H1 (cell line): ENCODE results near the gene POU4F1. TPM values are rescaled to one million over a fixed set of nuclear protein-coding genes. Genes with fewer than 3 reads are reported as not detected.

ENCODE experiments used
- CTCF ChIA-PET: fragments of 300-600 bp; sonication (Branson Sonifier 250); formaldehyde crosslinking; loops from one replicate; lab custom pipeline; 2021; ENCODE audit not compliant: partially characterized antibody; lab: Charles Lee
- POLR2A ChIA-PET: fragments of 300-600 bp; sonication (Branson Sonifier 250); formaldehyde crosslinking; loops from one replicate; lab custom pipeline; 2021; ENCODE audit warnings: inconsistent platforms; ENCODE audit not compliant: partially characterized antibody; lab: Charles Lee
- DNase-seq, 2 experiments: peaks; one replicate each; pipeline versions ENCODE4 v3.0.0 to v3.0.0-alpha.2; 2010 to 2022; ENCODE audit warnings: low spot score in 2 of 2, low read depth in 1 of 2, mixed read lengths in 1 of 2
- FAIRE-seq: peaks from 2 replicates; lab custom pipeline; 2011; peaks lifted over from hg19 to GRCh38; lab: Jason Lieb, UNC
- H2AFZ ChIP-seq: 2 replicates; pipeline ENCODE4 v1.8.1; 2012; ENCODE audit warnings: low read length, inconsistent platforms
- H2AK5ac ChIP-seq: 2 replicates; pipeline ENCODE4 v1.6.1; 2013; ENCODE audit warnings: low read depth, low read length
- H2BK120ac ChIP-seq: replicated peaks from 2 replicates; pipeline ENCODE3; 2013; ENCODE audit warnings: low read depth, low read length, inconsistent platforms
- H2BK12ac ChIP-seq: 2 replicates; pipeline ENCODE4 v1.6.1; 2013; ENCODE audit warnings: low read depth, low read length
- H2BK15ac ChIP-seq: 2 replicates; pipeline ENCODE4 v1.6.1; 2013; ENCODE audit warnings: low read length
- H2BK20ac ChIP-seq: 2 replicates; pipeline ENCODE4 v1.6.1; 2013; ENCODE audit warnings: low read length
- H2BK5ac ChIP-seq: 2 replicates; pipeline ENCODE4 v1.6.1; 2013; ENCODE audit warnings: low read depth, low read length
- H3K14ac ChIP-seq: 2 replicates; pipeline ENCODE4 v1.6.1; 2013; ENCODE audit warnings: inconsistent platforms; ENCODE audit not compliant: insufficient read length
- H3K18ac ChIP-seq: 2 replicates; pipeline ENCODE4 v1.6.1; 2013; ENCODE audit warnings: low read length; ENCODE audit errors: extremely low read depth
- H3K23ac ChIP-seq: 2 replicates; pipeline ENCODE4 v1.6.1; 2013; ENCODE audit warnings: inconsistent platforms; ENCODE audit not compliant: insufficient read length
- H3K23me2 ChIP-seq: 2 replicates; pipeline ENCODE4 v1.6.1; 2013; ENCODE audit warnings: low read depth, low read length
- H3K27ac ChIP-seq: 2 replicates; pipeline ENCODE4 v1.6.1; 2011; ENCODE audit warnings: low read depth, low read length, inconsistent platforms
- H3K27me3 ChIP-seq, 4 experiments: replicated peaks in 1 of 4; 1 replicate in 1 of 4; 2 replicates in 3 of 4; pipeline versions ENCODE4 v1.6.1 to v1.8.1; 2011 to 2013; ENCODE audit warnings: low read length in 3 of 4, mild to moderate bottlenecking in 3 of 4, inconsistent platforms in 2 of 4, mixed read lengths in 2 of 4, moderate library complexity in 1 of 4; ENCODE audit not compliant: control insufficient read depth in 3 of 4, insufficient read depth in 3 of 4; ENCODE audit errors: extremely low read depth in 1 of 4
- H3K36me3 ChIP-seq, 4 experiments: 2 replicates each; pipeline versions ENCODE4 v1.6.1 to v1.8.1; 2011 to 2013; ENCODE audit warnings: mild to moderate bottlenecking in 4 of 4, low read length in 3 of 4, moderate library complexity in 2 of 4, control low read depth in 1 of 4, inconsistent platforms in 1 of 4; ENCODE audit not compliant: insufficient read depth in 4 of 4, control insufficient read depth in 2 of 4
- H3K4ac ChIP-seq: replicated peaks from 2 replicates; pipeline ENCODE3; 2013; ENCODE audit warnings: low read length, low read depth, mixed read lengths, inconsistent platforms; ENCODE audit not compliant: insufficient read length
- H3K4me1 ChIP-seq, 4 experiments: replicated peaks in 1 of 4; 1 replicate in 1 of 4; 2 replicates in 3 of 4; pipeline versions ENCODE4 v1.6.1 to v1.8.1; 2011 to 2013; ENCODE audit warnings: low read length in 3 of 4, inconsistent platforms in 2 of 4, mixed read lengths in 1 of 4; ENCODE audit not compliant: insufficient read depth in 4 of 4, control insufficient read depth in 3 of 4
- H3K4me2 ChIP-seq, 2 experiments: 2 replicates each; pipeline versions ENCODE4 v1.6.1 to v1.8.1; 2011 to 2013; ENCODE audit warnings: low read depth in 2 of 2, low read length in 2 of 2, control low read depth in 1 of 2, inconsistent platforms in 1 of 2, mild to moderate bottlenecking in 1 of 2; ENCODE audit not compliant: insufficient read depth in 1 of 2
- H3K4me3 ChIP-seq, 4 experiments: fragments of 200-600, 300-600 bp in 1 of 4; sonication (generic), shearing (Covaris generic), sonication (Bioruptor Twin) in 1 of 4; 2 replicates each; pipeline versions ENCODE4 v1.5.1 to v1.8.1; 2011 to 2016; ENCODE audit warnings: low read length in 4 of 4, low read depth in 3 of 4, control low read depth in 2 of 4, inconsistent platforms in 2 of 4, mild to moderate bottlenecking in 2 of 4, mixed read lengths in 1 of 4, moderate library complexity in 1 of 4; ENCODE audit not compliant: insufficient read depth in 2 of 4; ENCODE audit errors: extremely low read depth in 1 of 4
- H3K56ac ChIP-seq: replicated peaks from 2 replicates; pipeline ENCODE3; 2013; ENCODE audit warnings: low read depth, mild to moderate bottlenecking, mixed read lengths, low read length, inconsistent platforms; ENCODE audit not compliant: insufficient read length
- H3K79me1 ChIP-seq: 2 replicates; pipeline ENCODE4 v1.6.1; 2013; ENCODE audit warnings: low read depth, low read length, control low read depth
- H3K79me2 ChIP-seq, 2 experiments: 2 replicates each; pipeline versions ENCODE4 v1.6.1 to v1.8.1; 2012 to 2013; ENCODE audit warnings: low read length in 2 of 2, mild to moderate bottlenecking in 2 of 2, inconsistent platforms in 1 of 2; ENCODE audit not compliant: insufficient read depth in 2 of 2, control insufficient read depth in 1 of 2
- H3K9ac ChIP-seq, 4 experiments: replicated peaks in 1 of 4; 1 replicate in 1 of 4; 2 replicates in 3 of 4; pipeline versions ENCODE4 v1.6.1 to v1.8.1; 2011 to 2013; ENCODE audit warnings: low read depth in 3 of 4, low read length in 3 of 4, control low read depth in 2 of 4, mild to moderate bottlenecking in 2 of 4, moderate library complexity in 2 of 4, inconsistent platforms in 1 of 4; ENCODE audit errors: extremely low read depth in 1 of 4
- H3K9me3 ChIP-seq, 2 experiments: 2 replicates each; pipeline versions ENCODE4 v1.6.1 to v1.8.1; 2012 to 2013; ENCODE audit warnings: mild to moderate bottlenecking in 2 of 2, moderate library complexity in 2 of 2, control low read depth in 1 of 2, inconsistent platforms in 1 of 2, low read depth in 1 of 2, low read length in 1 of 2, mixed read lengths in 1 of 2; ENCODE audit not compliant: insufficient read depth in 2 of 2
- H4K20me1 ChIP-seq, 2 experiments: replicated peaks in 1 of 2; 2 replicates each; pipeline versions ENCODE3 to v1.8.1; 2011 to 2013; ENCODE audit warnings: inconsistent platforms in 2 of 2, low read length in 2 of 2, mild to moderate bottlenecking in 1 of 2; ENCODE audit not compliant: insufficient read depth in 2 of 2, control insufficient read depth in 1 of 2
- H4K5ac ChIP-seq: 2 replicates; pipeline ENCODE4 v1.6.1; 2013; ENCODE audit warnings: low read length, low read depth, mixed read lengths, inconsistent platforms; ENCODE audit not compliant: insufficient read length
- H4K8ac ChIP-seq: 2 replicates; pipeline ENCODE4 v1.8.0; 2013; ENCODE audit warnings: mild to moderate bottlenecking, moderate library complexity, low read length, inconsistent platforms; ENCODE audit not compliant: insufficient read depth; ENCODE audit errors: extremely low read depth
- H4K91ac ChIP-seq: replicated peaks from 2 replicates; pipeline ENCODE3; 2013; ENCODE audit warnings: low read length, mixed read lengths, inconsistent platforms; ENCODE audit not compliant: insufficient read length
- ATF2 ChIP-seq: IDR thresholded peaks from 2 replicates; pipeline ENCODE4 v1.6.1; 2012; ENCODE audit warnings: low read length, inconsistent platforms
- CBX5 ChIP-seq: fragments of 300-800, 300-1000 bp; sonication (generic); IDR thresholded peaks from 2 replicates; pipeline ENCODE4 v1.7.1; 2016; ENCODE audit warnings: antibody characterized with exemption, low read length, low read depth
- CBX8 ChIP-seq: fragments of 300-800, 300-1000 bp; sonication (generic); IDR thresholded peaks from 2 replicates; pipeline ENCODE4 v1.7.1; 2016; ENCODE audit warnings: low read depth, low read length, borderline replicate concordance
- FOSL1 ChIP-seq: IDR thresholded peaks from 2 replicates; pipeline ENCODE4 v1.6.1; 2011; ENCODE audit warnings: mild to moderate bottlenecking, low read depth, low read length, moderate library complexity; ENCODE audit not compliant: insufficient read depth
- GABPA ChIP-seq: IDR thresholded peaks from 2 replicates; pipeline ENCODE4 v1.6.1; 2011; ENCODE audit warnings: mild to moderate bottlenecking, low read length, moderate library complexity, borderline replicate concordance; ENCODE audit not compliant: insufficient read depth
- JUND ChIP-seq: IDR thresholded peaks from 2 replicates; pipeline ENCODE4 v1.6.1; 2011; ENCODE audit warnings: mild to moderate bottlenecking, improper control_type of control experiment, low read length
- KDM1A ChIP-seq: fragments of 200-600, 300-600 bp; sonication (generic); IDR thresholded peaks from 2 replicates; pipeline ENCODE4 v1.7.1; 2016; ENCODE audit warnings: mild to moderate bottlenecking, low read length, borderline replicate concordance
- SP1 ChIP-seq: IDR thresholded peaks from 2 replicates; pipeline ENCODE4 v1.6.1; 2011; ENCODE audit warnings: low read depth, low read length
- SP4 ChIP-seq: IDR thresholded peaks from 2 replicates; pipeline ENCODE4 v1.6.1; 2012; ENCODE audit warnings: low read length, inconsistent platforms
- SUZ12 ChIP-seq: fragments of 200-600 bp; sonication (generic); IDR thresholded peaks from 2 replicates; pipeline ENCODE4 v1.6.1; 2012; ENCODE audit warnings: mild to moderate bottlenecking, inconsistent platforms, low read length, moderate library complexity, mixed read lengths
- ZNF274 ChIP-seq: IDR thresholded peaks from 2 replicates; pipeline ENCODE4 v1.7.0; 2012; ENCODE audit warnings: low read length, borderline replicate concordance; ENCODE audit errors: extremely low read depth
- WGBS, 2 experiments: shearing (Covaris generic) in 1 of 2; methylation state at CpG; one replicate each; pipeline versions ENCODE4 v1.1.6 to v1.1.7; 2013 to 2015; ENCODE audit warnings: low lambda C conversion rate in 2 of 2, mixed read lengths in 2 of 2, inconsistent platforms in 1 of 2, low coverage in 1 of 2, missing lambda C conversion rate in 1 of 2; ENCODE audit not compliant: insufficient replicate concordance in 2 of 2, insufficient coverage in 1 of 2, insufficient read length in 1 of 2; ENCODE audit errors: extremely low coverage in 1 of 2, missing lambda C conversion rate in 1 of 2; 5-methylcytosine and 5-hydroxymethylcytosine counted together
- polyA plus RNA-seq, 7 experiments: library from polyadenylated mRNA; depleted of rRNA in 3 of 7; stranded (reverse) in 5 of 7; unstranded in 2 of 7; fragments of >200 nt in 5 of 7; fragments of 200-250 nt in 2 of 7; gene quantifications; 1 replicate in 5 of 7; 2 replicates in 1 of 7; 4 replicates in 1 of 7; pipeline versions ENCODE4 v1.2.1 to v1.2.3, GENCODE V29; 2011 to 2013; ENCODE audit warnings: missing spikeins in 2 of 7, mixed read lengths in 2 of 7
- total RNA-seq: library from RNA; stranded (reverse); fragmentation: NEBNext Ultra II Directional; extraction: Animal tissue kit (Norgen Biotek cat#: 25700); gene quantifications from 2 replicates; pipeline ENCODE4 v1.2.1, GENCODE V29; 2021

The POU4F1 gene
- total and polyA plus RNA-seq, 2 of the 8 experiments (the other 6 are each of a cell fraction or from before 2014, with no cell fraction given), result 0.09 to 0.32 TPM

- ChIA-PET POLR2A (interaction anchor here (0.9 kb wide), 1 partner anchor 42 kb away, joined by 3 read pairs; no protein-coding TSS in a partner anchor), CTCF (interaction anchor here (0.7 to 1.6 kb wide), 3 partner anchors 44 to 1225 kb away, joined by 3 to 4 read pairs (median 3); no protein-coding TSS in a partner anchor)
- Histone ChIP-seq H2AFZ (no peak overlapping the region), H3K4me1 (peaks cover 0 to 7% (median 2%) of the 10 kb centered on the region in 4 experiments; a peak in 3 of 7 replicates), H3K27ac (no peak overlapping the region), H3K27me3 (no peaks in the 10 kb centered on the region), H3K23me2 (no peaks in the 10 kb centered on the region), H4K8ac (no peak overlapping the region), H3K9me3 (no peaks in the 10 kb centered on the region), H2AK5ac (no peak overlapping the region), H3K4me2 (no peak overlapping the region), H2BK15ac (no peak overlapping the region), H3K18ac (no peak overlapping the region), H3K36me3 (peaks cover 0 to 2% (median 0%) of the 10 kb centered on the region in 4 experiments; a peak in 1 of 8 replicates), H3K79me1 (peaks cover 9% of the 10 kb centered on the region), H2BK12ac (no peak overlapping the region), H3K23ac (no peak overlapping the region), H4K5ac (no peak overlapping the region), H2BK5ac (no peak overlapping the region), H3K9ac (no peak overlapping the region), H3K4ac (no peak overlapping the region), H2BK120ac (no peak overlapping the region), H3K14ac (no peak overlapping the region), H4K91ac (no peak overlapping the region), H2BK20ac (no peak overlapping the region), H4K20me1 (peaks cover 7 to 30% of the 10 kb centered on the region in 2 experiments), H3K4me3 (no peak overlapping the region), H3K56ac (no peak overlapping the region), H3K79me2 (peaks cover 14 to 96% of the 10 kb centered on the region in 2 experiments)
- FAIRE-seq (no peak), DNase-seq (no peak)
- WGBS, 2 experiments, result 93% methylated on average over 3 of the region's 3 CpGs; no CpG with 5 or more reads in 1 of the 2 experiments
- no peak for TF ChIP-seq GABPA
- TF ChIP-seq FOSL1, result no peak
- TF ChIP-seq CBX5, result no peak
- no peak for TF ChIP-seq CBX8
- TF ChIP-seq SUZ12, result no peak
- no peak for TF ChIP-seq ZNF274
- no peak for TF ChIP-seq JUND
- TF ChIP-seq ATF2, result no peak
- no peak for TF ChIP-seq SP1
- no peak for TF ChIP-seq KDM1A
- TF ChIP-seq SP4, result no peak
These were observed 46.8 kb upstream of the POU4F1 start for GRCh38 chr13:78649997-78650716.
